Cardiac fibroblast (primary cell): Measurements from ENCODE around the gene TUSC2.

Experiments
- DNase-seq, 2 donors: peaks; one replicate each; pipeline versions ENCODE4 v3.0.0 to v3.0.0-alpha.2; 2010; ENCODE audit warnings: low read depth in 2 of 2
- H3K4me3 ChIP-seq, 2 donors: replicated peaks in 1 of 2; 1 replicate in 1 of 2; 2 replicates in 1 of 2; pipeline ENCODE4 v1.5.1; 2011; ENCODE audit warnings: low read depth in 2 of 2, low read length in 2 of 2, mild to moderate bottlenecking in 2 of 2, moderate library complexity in 1 of 2
- CTCF ChIP-seq: IDR thresholded peaks from one replicate; pipeline ENCODE4 v1.5.1; 2011; ENCODE audit warnings: low read depth, mild to moderate bottlenecking, low read length, inconsistent platforms

Gene TUSC2

DNA sequence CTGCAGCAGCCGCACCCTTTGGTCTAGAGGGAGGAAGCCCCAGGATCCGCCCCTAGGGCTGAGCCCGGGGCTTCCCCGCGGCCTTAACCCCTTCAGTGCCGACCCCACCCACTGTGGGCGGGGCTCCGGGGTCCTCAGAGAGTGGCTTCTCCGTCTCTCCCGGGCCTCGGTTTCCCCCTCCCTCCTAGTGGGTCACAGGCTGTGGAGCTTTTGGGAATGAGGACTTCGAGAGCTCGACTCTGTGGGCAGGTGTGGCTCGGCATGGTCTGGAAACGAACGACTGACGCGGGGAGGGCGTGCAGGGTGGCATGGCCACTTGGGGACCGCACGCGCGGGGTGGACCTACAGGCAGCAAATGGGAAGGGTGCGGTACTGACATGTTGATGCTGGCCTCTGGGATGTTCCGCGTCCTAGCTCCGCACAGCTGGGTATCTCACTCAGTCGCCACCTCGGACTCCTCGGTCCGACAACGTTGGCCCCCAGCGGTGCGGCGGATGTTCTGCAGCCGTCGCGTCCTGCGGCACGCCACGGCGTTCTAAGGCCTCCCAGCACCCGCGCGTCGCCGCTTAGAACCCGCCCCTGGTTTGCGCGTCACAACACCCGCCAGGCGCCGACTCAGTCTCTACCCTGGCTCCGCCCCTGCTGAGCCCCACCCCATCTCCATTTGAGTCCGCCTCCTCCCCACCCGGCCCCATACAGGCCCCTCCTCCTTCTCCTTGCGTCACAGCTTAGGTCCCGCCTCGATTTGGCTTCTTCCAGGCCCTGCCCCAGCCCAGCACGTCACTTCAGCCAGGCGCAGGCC, 29.0 kb downstream of the TUSC2 start, which contains the start of the genes HYAL3 and NAA80:
Gene HYAL3 (minus strand): TSS at position 570 of the 802 bp plus-strand sequence. CDS start 3,803 bp downstream, outside the sequence.
Gene NAA80 (minus strand): TSS at position 570 of the 802 bp plus-strand sequence. CDS start 1,942 bp downstream, outside the sequence.
- DNase-seq = peak; percentile 100
- H3K4me3 ChIP-seq = peak within 1 kb of the TSS; percentile 65 to 88
- TF ChIP-seq CTCF = peak; percentile 25

GRCh38 chr3:50297896-50298725, 29.9 kb downstream of the TUSC2 start:
- no peak for DNase-seq
- peak overlapping the region; percentile 65 to 88 for H3K4me3 ChIP-seq
- peak; percentile 31 for TF ChIP-seq CTCF

GRCh38 chr3:50297384-50297775, 30.6 kb downstream of the TUSC2 start:
- no peak for DNase-seq
- no peak for TF ChIP-seq CTCF
- H3K4me3 ChIP-seq = no peak overlapping the region

DNA sequence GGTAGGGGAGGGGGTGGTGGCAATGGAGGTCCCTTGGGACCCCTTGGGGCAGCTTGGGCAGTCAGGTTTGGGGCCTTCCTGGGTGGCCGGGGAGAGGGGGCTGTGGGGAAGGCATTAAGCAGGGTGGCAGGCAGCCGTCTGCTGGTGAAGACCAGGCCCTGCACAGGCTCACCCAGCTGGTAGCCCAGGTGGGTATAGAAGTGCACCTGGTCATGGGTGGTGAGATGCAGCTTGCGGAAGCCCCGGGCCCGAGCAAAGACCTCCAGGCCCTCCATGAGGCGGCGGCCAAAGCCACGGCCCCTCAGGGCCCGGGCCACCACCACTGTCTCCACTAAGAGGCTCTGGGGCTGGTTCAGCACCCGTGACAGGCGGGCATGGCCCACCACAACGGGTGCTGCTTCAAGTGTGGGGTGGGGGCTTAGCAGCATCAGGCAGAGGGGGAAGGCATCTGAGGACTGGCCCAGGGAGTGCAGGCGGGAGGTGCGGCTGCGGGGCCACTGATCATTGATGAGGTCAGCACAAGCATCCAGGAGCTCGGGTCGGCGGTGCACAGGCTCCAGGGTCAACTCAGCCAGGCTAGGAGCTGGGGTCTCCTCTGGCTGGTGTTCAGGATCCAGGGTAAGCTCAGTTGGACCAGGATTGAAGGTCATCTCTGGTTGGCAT, 31.2 kb downstream of the TUSC2 start:
- H3K4me3 ChIP-seq = no peak overlapping the region
- no peak for DNase-seq
- TF ChIP-seq CTCF = no peak

GRCh38 chr3:50295553-50296431, 32.2 kb downstream of the TUSC2 start:
- no peak for DNase-seq
- no peak overlapping the region for H3K4me3 ChIP-seq
- no peak for TF ChIP-seq CTCF
